OCI-LY3 (cell line): ENCODE measurements around the gene EPHA5.

Source experiments
- H2AFZ ChIP-seq: fragments of 200-600, 300-600 bp; shearing (Covaris generic); 2 replicates; pipeline ENCODE4 v1.6.0; 2014; ENCODE audit warnings: antibody characterized with exemption, low read depth, low read length
- H3K27ac ChIP-seq: fragments of 200-600, 300-600 bp; sonication (generic); 2 replicates; pipeline ENCODE4 v1.5.1; 2014; ENCODE audit warnings: mild to moderate bottlenecking, low read length, moderate library complexity, mixed read lengths
- H3K27me3 ChIP-seq: fragments of 200-600, 300-600 bp; sonication (generic); 2 replicates; pipeline ENCODE4 v1.6.1; 2014; ENCODE audit warnings: low read depth, low read length, mixed read lengths
- H3K36me3 ChIP-seq: fragments of 200-600, 300-600 bp; sonication (generic); replicated peaks from 2 replicates; pipeline ENCODE3; 2014; ENCODE audit warnings: low read depth, low read length, mixed read lengths
- H3K4me1 ChIP-seq: fragments of 300-600, 200-600 bp; sonication (generic); 2 replicates; pipeline ENCODE4 v1.6.1; 2014; ENCODE audit warnings: low read length, mixed read lengths
- H3K4me2 ChIP-seq: fragments of 200-600, 300-600 bp; sonication (generic); 2 replicates; pipeline ENCODE4 v1.6.1; 2014; ENCODE audit warnings: low read length, mixed read lengths
- H3K4me3 ChIP-seq: fragments of 300-600, 200-600 bp; sonication (generic); 2 replicates; pipeline ENCODE4 v1.5.1; 2014; ENCODE audit warnings: antibody characterized with exemption, mild to moderate bottlenecking, low read length, moderate library complexity
- H3K79me2 ChIP-seq: fragments of 300-600, 200-600 bp; shearing (Covaris generic); 2 replicates; pipeline ENCODE4 v1.6.1; 2014; ENCODE audit warnings: mild to moderate bottlenecking, low read length, mixed read lengths
- H3K9ac ChIP-seq: fragments of 300-600, 200-600 bp; shearing (Covaris generic); 2 replicates; pipeline ENCODE4 v1.6.0; 2014; ENCODE audit warnings: mild to moderate bottlenecking, low read length, moderate library complexity
- H3K9me3 ChIP-seq: fragments of 200-600, 300-600 bp; shearing (Covaris generic); 2 replicates; pipeline ENCODE4 v1.6.1; 2014; ENCODE audit warnings: low read length, mixed read lengths; ENCODE audit not compliant: insufficient read depth
- H4K20me1 ChIP-seq: fragments of 200-600, 300-600 bp; sonication (generic); 2 replicates; pipeline ENCODE4 v1.6.1; 2016; ENCODE audit warnings: low read length, mixed read lengths; ENCODE audit not compliant: insufficient read depth
- CTCF ChIP-seq: fragments of 200-600, 300-600 bp; sonication (generic); IDR thresholded peaks from 2 replicates; pipeline ENCODE4 v1.5.1; 2014; ENCODE audit warnings: antibody characterized with exemption, low read length, low read depth
- EZH2phosphoT487 ChIP-seq: fragments of 200-600 bp; shearing (Covaris generic); IDR thresholded peaks from 2 replicates; pipeline ENCODE4 v1.6.1; 2018; ENCODE audit warnings: antibody characterized with exemption, mixed run types, low read depth

The EPHA5 gene

GRCh38 chr4:65450899-65451298 lies 219.4 kb downstream of the EPHA5 start:
- H3K4me1 ChIP-seq = no peaks in the 10 kb centered on the region

DNA sequence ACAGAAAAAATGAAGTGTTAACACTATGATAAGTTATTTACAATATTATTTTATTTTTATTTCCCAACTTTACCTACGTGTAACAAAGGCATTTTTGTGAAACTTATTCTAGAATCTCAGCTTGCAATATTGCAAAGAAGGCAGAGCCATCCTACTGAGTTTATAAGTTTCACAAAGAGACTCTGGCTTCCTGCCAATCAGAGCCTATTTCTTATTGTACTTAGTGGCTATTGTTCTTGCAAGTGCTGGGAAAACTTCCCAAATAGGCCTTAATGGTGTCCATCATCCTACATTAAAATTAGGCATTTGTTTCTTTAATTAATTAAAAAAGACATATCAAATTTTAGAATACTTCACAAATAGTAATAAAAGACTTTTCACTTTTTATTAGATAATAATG lies 233.2 kb downstream of the EPHA5 start:
- H3K27me3 ChIP-seq = no peaks in the 10 kb centered on the region
- no peaks in the 10 kb centered on the region for H3K9me3 ChIP-seq
- H4K20me1 ChIP-seq = no peaks in the 10 kb centered on the region
- no peak overlapping the region for H3K27ac ChIP-seq
- no peak overlapping the region for H2AFZ ChIP-seq
- no peak overlapping the region for H3K4me2 ChIP-seq
- no peaks in the 10 kb centered on the region for H3K36me3 ChIP-seq
- no peaks in the 10 kb centered on the region for H3K79me2 ChIP-seq
- H3K4me3 ChIP-seq = no peak overlapping the region
- H3K9ac ChIP-seq = no peak overlapping the region
- TF ChIP-seq EZH2phosphoT487 (no peak), CTCF (no peak)
- H3K4me1 ChIP-seq = no peaks in the 10 kb centered on the region

More at GRCh38 chr4:65450899-65451298, 219.4 kb downstream of the EPHA5 start:
- no peaks in the 10 kb centered on the region for H3K27me3 ChIP-seq
- H3K9me3 ChIP-seq = no peaks in the 10 kb centered on the region
- H3K36me3 ChIP-seq = no peaks in the 10 kb centered on the region
- no peak overlapping the region for H3K4me2 ChIP-seq
- no peak overlapping the region for H3K9ac ChIP-seq
- no peak overlapping the region for H3K27ac ChIP-seq
- H4K20me1 ChIP-seq = no peaks in the 10 kb centered on the region
- no peak overlapping the region for H2AFZ ChIP-seq
- H3K4me3 ChIP-seq = no peak overlapping the region
- H3K79me2 ChIP-seq = no peaks in the 10 kb centered on the region
- no peak for TF ChIP-seq EZH2phosphoT487
- no peak for TF ChIP-seq CTCF

GRCh38 chr4:65422109-65422508 lies 248.2 kb downstream of the EPHA5 start:
- no peaks in the 10 kb centered on the region for H3K4me1 ChIP-seq
- H3K4me3 ChIP-seq = no peak overlapping the region
- no peaks in the 10 kb centered on the region for H3K36me3 ChIP-seq
- H4K20me1 ChIP-seq = no peaks in the 10 kb centered on the region
- no peak overlapping the region for H3K9ac ChIP-seq
- no peaks in the 10 kb centered on the region for H3K9me3 ChIP-seq
- H3K27ac ChIP-seq = no peak overlapping the region
- no peaks in the 10 kb centered on the region for H3K27me3 ChIP-seq
- TF ChIP-seq EZH2phosphoT487 = no peak
- TF ChIP-seq CTCF = no peak
- H3K79me2 ChIP-seq = no peaks in the 10 kb centered on the region
- no peak overlapping the region for H3K4me2 ChIP-seq
- no peak overlapping the region for H2AFZ ChIP-seq

- Histone ChIP-seq H3K4me2 (no peak overlapping the region), H3K27ac (no peak overlapping the region), H3K4me3 (no peak overlapping the region), H3K27me3 (no peaks in the 10 kb centered on the region), H3K9me3 (no peaks in the 10 kb centered on the region), H3K4me1 (no peaks in the 10 kb centered on the region), H2AFZ (no peak overlapping the region), H3K9ac (no peak overlapping the region), H3K36me3 (no peaks in the 10 kb centered on the region), H3K79me2 (no peaks in the 10 kb centered on the region), H4K20me1 (no peaks in the 10 kb centered on the region)
- TF ChIP-seq EZH2phosphoT487 = no peak
- no peak for TF ChIP-seq CTCF
Observed at GRCh38 chr4:65420036-65420435, 250.3 kb downstream of the EPHA5 start.
